Stimulated activated CD8-positive, alpha-beta memory T cell treated with anti-CD3 and anti-CD28 coated beads, Interleukin-7, amount 100 ng/mL, for 1 hour (primary cell): ENCODE data around the gene CYP39A1.

Experiments used
- DNase-seq, 2 donors: peaks; one replicate each; pipeline ENCODE4 v3.0.0-alpha.2; 2020; ENCODE audit warnings: low read depth in 2 of 2

CYP39A1 gene

GRCh38 chr6:46590765-46591164, 61.9 kb downstream of the CYP39A1 start:
- DNase-seq, result no peak

DNA sequence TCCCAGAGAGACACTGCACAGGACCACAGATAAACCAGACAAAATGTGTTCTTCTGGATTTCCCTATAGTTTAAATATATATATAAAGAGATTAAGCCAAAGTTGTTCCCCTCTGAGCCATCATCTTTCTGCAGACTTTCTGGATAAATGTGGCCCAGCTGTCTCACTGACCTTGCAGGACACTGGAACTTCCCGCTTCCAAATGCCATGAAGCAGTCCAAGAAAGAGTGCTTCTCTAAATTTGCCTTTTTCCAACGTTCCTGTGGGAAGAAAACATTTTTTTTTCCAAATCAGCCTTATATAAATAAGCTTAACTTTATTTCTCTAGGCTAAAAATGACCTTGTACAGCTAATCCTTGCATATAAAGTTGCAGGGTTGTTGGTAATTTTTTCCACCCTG, 65.7 kb downstream of the CYP39A1 start:
- DNase-seq, result no peak

DNA sequence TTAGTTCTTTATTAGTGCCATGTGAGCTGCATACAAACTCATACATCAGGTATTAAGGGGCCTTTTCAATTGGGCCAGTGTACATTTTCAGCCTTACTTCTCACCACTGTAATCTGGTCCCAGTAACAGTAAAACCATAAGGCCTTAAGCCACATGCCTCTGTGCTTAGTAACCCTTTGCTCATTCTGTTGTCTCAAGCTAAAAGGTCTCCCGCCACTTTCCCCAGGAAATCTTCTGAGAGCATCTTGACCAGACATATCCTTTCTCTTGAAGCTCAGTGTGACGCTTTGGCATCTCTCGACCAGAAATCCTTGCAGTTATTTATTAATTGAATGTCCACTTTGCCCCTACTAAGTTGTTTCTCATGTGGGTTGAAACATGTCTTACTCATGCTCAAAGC, 68.0 kb downstream of the CYP39A1 start:
- DNase-seq, result no peak

DNA sequence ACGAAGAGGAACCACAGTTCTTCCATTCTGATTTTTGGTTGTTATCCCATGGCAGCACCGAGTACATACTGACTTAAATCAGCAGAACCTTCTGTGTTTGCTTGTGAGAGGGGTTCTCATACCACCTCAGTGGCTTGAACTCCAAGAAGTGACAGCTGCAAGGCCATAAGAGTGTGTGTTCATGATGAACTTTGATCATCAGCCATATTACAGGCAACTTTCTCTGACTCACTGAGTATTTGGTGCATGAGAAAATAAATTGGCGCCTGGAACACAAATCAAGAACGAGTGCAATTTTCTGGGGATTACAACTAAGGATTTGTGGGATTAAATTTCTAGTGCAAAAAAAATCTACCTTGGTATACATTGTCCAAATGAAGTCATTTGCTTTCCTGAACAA, 68.9 kb downstream of the CYP39A1 start:
- DNase-seq, result no peak

DNA sequence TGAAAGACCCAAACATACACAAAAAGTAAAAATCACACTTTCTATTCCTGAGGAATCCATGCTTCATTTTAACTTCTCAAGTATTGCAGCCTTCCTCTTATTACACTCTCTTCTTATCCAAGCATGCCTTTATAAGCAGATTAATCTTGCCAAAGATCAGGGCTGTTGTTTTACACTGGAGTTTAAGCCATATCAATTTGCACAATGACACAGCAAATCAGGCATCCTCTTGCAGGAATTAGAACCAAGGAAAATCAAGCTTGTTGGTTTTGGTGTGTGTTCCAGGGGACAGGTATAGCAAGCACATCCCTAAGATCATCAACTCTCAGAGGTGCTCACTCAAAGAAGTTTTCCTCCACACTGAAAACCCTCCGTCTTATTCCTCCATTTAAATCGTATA, 69.5 kb downstream of the CYP39A1 start:
- DNase-seq, result no peak

DNA sequence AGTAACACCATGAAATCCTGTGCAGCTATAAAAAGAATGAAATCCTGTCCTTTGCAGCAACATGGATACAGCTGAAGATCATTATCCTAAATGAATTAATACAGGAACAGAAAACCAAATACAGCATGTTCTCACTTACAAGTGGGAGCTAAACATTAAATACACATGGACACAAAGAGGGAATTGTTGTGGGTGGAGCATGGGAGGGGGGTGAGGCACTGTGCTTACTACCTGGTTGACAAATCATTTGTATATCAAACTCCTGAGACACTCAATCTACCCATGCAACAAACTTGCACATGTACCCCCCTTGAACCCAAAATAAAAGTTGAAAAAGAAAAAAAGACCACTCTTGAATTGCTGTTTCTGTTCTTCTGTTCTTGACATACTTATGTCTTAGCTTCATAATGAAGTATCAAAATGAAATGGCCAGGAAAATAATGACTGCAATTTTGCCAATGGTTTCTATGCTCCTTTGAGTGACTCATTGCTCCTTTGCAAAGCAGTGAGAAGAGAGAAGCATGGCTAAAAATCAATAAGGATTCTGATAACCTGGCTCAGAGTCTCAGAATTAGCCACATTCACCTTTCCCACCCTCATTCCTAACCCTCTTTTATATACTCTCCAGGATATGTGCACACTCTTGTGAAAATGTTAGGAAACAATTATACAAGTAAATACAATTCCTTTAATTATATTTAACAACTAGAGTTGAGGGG, 71.0 kb downstream of the CYP39A1 start:
- DNase-seq, result no peak

DNA sequence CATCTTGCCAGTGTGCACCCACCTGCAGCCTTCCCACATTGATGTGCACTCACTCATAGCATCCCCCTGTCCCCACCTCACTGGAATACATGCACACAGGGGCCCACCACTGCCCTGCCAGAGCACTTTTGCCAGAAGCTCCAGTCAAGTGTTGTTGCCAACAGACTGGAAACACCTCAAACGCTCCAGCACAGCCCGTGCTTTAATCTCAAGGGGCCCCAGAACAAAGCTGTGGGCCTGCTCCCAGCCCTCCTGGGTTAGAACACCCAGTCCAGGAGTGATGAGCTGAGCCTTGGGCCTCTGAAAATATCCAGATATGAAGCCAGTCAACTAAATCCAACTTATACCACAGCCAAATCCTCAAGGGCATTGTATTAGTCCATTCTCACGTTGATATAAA, 77.1 kb downstream of the CYP39A1 start:
- DNase-seq, result no peak

DNA sequence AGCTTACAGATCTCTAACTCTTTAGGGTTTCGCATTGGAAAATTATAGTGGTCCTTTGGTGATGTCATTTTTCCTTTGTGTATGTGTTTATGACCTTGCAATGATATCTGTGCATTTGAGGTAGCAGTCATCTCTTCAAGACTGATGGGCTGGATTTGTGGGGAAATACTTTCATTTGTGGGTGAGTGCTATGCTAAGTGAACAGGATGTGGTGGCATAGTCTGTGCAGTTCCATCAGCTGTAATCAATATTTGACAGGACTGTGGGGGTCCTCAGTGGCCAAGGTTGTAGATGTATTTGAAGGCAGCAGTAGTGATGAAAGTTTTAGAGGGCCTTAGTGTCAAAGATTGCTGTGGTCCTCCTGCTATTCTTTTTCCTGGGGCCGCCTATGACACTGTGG, 79.5 kb downstream of the CYP39A1 start:
- no peak for DNase-seq

GRCh38 chr6:46565531-46565930, 87.1 kb downstream of the CYP39A1 start:
- DNase-seq, result no peak

DNA sequence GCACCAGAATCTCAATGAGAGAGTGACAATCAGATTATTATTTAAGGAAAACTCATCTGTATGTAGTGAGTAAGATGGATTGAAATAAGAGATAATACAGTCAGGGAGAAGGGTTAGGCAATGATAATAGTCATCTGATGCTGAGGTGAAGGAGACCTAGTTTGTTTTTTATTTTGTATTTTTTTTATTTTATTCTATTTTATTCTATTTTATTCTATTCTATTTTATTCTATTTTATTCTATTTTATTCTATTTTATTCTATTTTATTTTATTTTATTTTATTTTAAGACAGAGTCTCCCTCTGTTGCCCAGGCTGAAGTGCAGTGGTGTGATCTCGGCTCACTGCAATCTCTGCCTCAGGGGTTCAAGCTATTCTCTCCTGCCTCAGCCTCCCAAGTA, 88.7 kb downstream of the CYP39A1 start:
- DNase-seq, result no peak

- DNase-seq, result no peak
Observed at GRCh38 chr6:46556053-46556452, 96.6 kb downstream of the CYP39A1 start.

DNA sequence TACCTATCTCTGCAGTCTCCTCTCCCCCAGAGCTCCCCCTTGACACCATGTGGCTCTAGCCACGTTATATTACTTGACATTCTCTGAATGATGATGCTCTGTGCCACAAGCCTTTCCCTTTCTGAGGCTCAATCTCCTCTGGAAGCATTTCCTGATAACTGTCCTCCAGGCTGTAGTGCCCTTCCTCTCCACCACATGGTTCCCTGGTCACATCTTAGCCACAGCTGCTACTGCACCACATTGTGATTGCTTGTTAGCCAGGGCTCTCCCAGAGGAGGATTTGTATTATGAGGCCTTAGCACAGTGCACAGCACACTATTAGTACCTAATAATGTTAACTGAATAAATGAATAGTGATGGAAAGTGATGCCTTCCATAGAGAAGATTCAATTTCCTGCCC, 97.5 kb downstream of the CYP39A1 start:
- DNase-seq, result no peak

GRCh38 chr6:46549155-46549554, 103.5 kb downstream of the CYP39A1 start:
- DNase-seq, result no peak

- DNase-seq, result no peak
Observed at GRCh38 chr6:46541556-46541955, 111.1 kb downstream of the CYP39A1 start.

- DNase-seq, result no peak
Observed at GRCh38 chr6:46539866-46540265, 112.8 kb downstream of the CYP39A1 start.

DNA sequence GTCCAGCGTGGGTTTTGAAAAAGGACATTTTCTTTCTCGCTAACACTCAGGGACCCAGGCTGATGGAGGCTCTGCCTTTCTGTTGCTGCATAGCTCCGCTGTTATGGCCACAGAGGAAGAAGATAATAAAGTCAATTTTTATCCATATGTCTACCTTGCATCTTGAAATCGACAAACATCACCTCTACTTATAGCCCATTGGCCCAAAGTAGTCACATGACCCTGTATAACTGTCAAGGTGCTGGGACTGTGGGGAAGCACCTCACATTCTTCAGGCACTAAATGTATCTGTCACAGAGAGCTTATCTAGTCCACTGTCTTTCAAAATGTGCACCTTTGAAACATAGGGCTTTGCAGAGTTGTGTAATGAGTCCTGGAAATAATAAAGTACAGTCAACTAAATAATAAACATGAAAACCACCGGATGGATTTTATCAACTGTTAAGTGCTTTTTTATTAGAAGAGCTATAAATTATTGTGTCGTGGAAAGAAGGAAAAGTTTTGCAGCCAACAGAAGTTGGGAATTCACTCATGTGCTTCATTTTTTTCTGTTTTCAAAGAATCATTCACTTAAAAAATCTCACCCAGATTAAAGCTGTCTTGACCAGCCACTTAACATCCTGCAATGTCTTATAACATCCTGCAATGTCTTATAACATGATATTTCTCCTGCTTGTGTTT, 113.7 kb downstream of the CYP39A1 start:
- DNase-seq, result no peak

GRCh38 chr6:46530896-46531295, 121.7 kb downstream of the CYP39A1 start:
- DNase-seq, result no peak

- no peak for DNase-seq
Observed at GRCh38 chr6:46528961-46529750, 123.5 kb downstream of the CYP39A1 start.

- DNase-seq, result no peak
Observed at GRCh38 chr6:46526607-46527006, 126.0 kb downstream of the CYP39A1 start.

GRCh38 chr6:46525583-46525982, 127.0 kb downstream of the CYP39A1 start:
- DNase-seq, result no peak

DNA sequence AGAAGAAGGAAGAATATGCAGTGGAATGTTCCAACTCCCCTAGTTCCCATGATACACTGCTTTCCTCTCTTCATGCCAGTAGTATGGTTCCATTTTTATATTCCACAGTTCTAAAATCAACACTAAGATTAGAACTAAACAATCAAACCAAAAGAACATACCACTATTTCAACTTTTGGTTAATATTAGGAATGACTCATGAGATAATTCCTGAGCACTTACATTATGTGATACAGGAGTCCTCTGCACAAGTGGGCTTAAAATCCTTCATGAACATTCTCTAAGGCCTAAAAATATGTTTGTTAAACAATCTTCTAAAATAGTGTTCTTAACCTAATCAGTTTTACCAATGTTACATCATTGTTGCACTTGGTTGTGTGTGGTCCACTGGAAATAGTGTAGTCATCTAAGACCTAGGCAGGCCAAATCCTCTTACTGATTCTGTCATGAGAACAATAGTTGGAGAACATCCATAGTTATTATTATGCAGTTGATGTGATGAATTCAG, 131.1 kb downstream of the CYP39A1 start:
- DNase-seq, result no peak

- DNase-seq, result no peak
Observed at GRCh38 chr6:46517202-46517601, 135.4 kb downstream of the CYP39A1 start.

GRCh38 chr6:46513533-46513932, 139.1 kb downstream of the CYP39A1 start:
- no peak for DNase-seq
